ENCODE measurements around the gene KANSL1L.

DNA sequence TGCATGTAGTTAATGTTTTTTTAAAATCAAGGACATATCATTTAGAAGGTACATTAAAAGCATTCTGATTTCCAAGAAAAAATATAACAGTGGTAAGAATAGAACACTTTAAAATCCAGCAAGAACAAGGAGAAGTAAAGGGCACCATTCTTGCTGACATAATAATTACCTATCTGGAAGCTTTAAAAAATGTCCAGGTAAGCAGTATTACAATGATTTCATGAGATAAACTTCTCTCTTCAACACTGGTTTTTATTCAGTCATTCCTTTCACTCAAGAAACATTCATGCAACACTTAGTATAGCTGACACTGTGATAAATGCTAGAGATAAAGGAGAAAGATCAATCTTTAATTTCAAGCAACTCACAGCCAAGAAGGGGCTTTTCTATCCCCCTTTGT is 2.9 kb upstream of the KANSL1L start:
- TF ChIP-seq CTCF (IDR thresholded peaks at IDR 0.05; ENCODE audit: low read depth, low read length) (no peak), EZH2phosphoT487 (IDR thresholded peaks at IDR 0.05; ENCODE audit: low read depth) (no peak)
